Activated CD4-positive, alpha-beta memory T cell treated with anti-CD3 and anti-CD28 coated beads, Interleukin-2, amount 10 ng/mL, durations not matched to agents 7 days and 5 days (primary cell): ENCODE measurements around the gene TMEM138. TPM values are rescaled to one million over a fixed set of nuclear protein-coding genes. Genes with fewer than 3 reads are reported as not detected.
A peak's percentile ranks its signal among the peaks of the same experiment; 100 is the strongest.

Experiments
- CTCF ChIA-PET: fragments of 350-600 bp; sonication (Branson Sonifier 250); formaldehyde crosslinking; loops from one replicate; lab custom pipeline; 2021; ENCODE audit warnings: antibody characterized with exemption, inconsistent platforms; lab: Charles Lee
- POLR2A ChIA-PET: fragments of 350-600 bp; sonication (Branson Sonifier 250); formaldehyde crosslinking; loops from one replicate; lab custom pipeline; 2021; ENCODE audit warnings: antibody characterized with exemption; lab: Charles Lee
- DNase-seq: peaks from one replicate; pipeline ENCODE4 v3.0.0-alpha.2; 2020
- H3K27ac Mint-ChIP-seq: one replicate; pipeline ENCODE4 v1.8.0; 2021; ENCODE audit warnings: mild to moderate bottlenecking, mixed read lengths
- H3K27me3 Mint-ChIP-seq: one replicate; pipeline ENCODE4 v1.8.0; 2021; ENCODE audit warnings: mixed read lengths
- H3K36me3 Mint-ChIP-seq: one replicate; pipeline ENCODE4 v1.8.0; 2021; ENCODE audit warnings: low read depth, mixed read lengths
- H3K4me1 Mint-ChIP-seq: one replicate; pipeline ENCODE4 v1.8.0; 2021; ENCODE audit warnings: mixed read lengths
- H3K4me3 Mint-ChIP-seq: one replicate; pipeline ENCODE4 v1.8.0; 2021; ENCODE audit warnings: mild to moderate bottlenecking, mixed read lengths
- H3K9me3 Mint-ChIP-seq: one replicate; pipeline ENCODE4 v1.8.0; 2021; ENCODE audit warnings: mixed read lengths
- total RNA-seq, 2 experiments: library from RNA; stranded (reverse); gene quantifications; one replicate each; pipeline ENCODE4 v1.2.3, GENCODE V29; 2021

TMEM138 gene
- total RNA-seq, 2 experiments from 2014 or later = 45.5 to 50.0 TPM

GRCh38 chr11:61357233-61357893, 4.8 kb upstream of the TMEM138 start:
- Mint-ChIP-seq H3K4me3 (no peak overlapping the region), H3K36me3 (peaks cover 15% of the 10 kb centered on the region), H3K27me3 (no peaks in the 10 kb centered on the region), H3K9me3 (no peaks in the 10 kb centered on the region), H3K27ac (no peak overlapping the region), H3K4me1 (peaks cover 27% of the 10 kb centered on the region)
- ChIA-PET CTCF (interaction anchor here (0.9 kb wide), 1 partner anchor 21 kb away, joined by 5 read pairs; no protein-coding TSS in a partner anchor), POLR2A (interaction anchor here (2.4 kb wide), 1 partner anchor 21 kb away, joined by 6 read pairs; no protein-coding TSS in a partner anchor)
- DNase-seq = no peak

GRCh38 chr11:61357894-61358239, 4.3 kb upstream of the TMEM138 start:
- Mint-ChIP-seq H3K36me3 (peaks cover 16% of the 10 kb centered on the region), H3K27ac (no peak overlapping the region), H3K4me1 (peaks cover 31% of the 10 kb centered on the region), H3K9me3 (no peaks in the 10 kb centered on the region), H3K27me3 (no peaks in the 10 kb centered on the region), H3K4me3 (no peak overlapping the region)
- ChIA-PET POLR2A (interaction anchor here (1.4 kb wide), 1 partner anchor 24 kb away, joined by 3 read pairs; no protein-coding TSS in a partner anchor), CTCF (interaction anchor here (0.9 kb wide), 1 partner anchor 22 kb away, joined by 5 read pairs; no protein-coding TSS in a partner anchor)
- DNase-seq = no peak

- no peak overlapping the region for H3K4me3 Mint-ChIP-seq
- CTCF ChIA-PET = interaction anchor here (10.0 kb wide), 1 partner anchor 24 kb away, joined by 153 read pairs; the partner anchor contains the start of genes DDB1 and TKFC
- H3K9me3 Mint-ChIP-seq = no peaks in the 10 kb centered on the region
- H3K27ac Mint-ChIP-seq = no peak overlapping the region
- peaks cover 10% of the 10 kb centered on the region for H3K36me3 Mint-ChIP-seq
- H3K27me3 Mint-ChIP-seq = no peaks in the 10 kb centered on the region
- peaks cover 37% of the 10 kb centered on the region for H3K4me1 Mint-ChIP-seq
- POLR2A ChIA-PET = interaction anchor here (1.4 kb wide), 1 partner anchor 25 kb away, joined by 3 read pairs; no protein-coding TSS in a partner anchor
- DNase-seq = no peak
Measured at GRCh38 chr11:61358566-61358965, 3.6 kb upstream of the TMEM138 start.

GRCh38 chr11:61359516-61359915, 2.7 kb upstream of the TMEM138 start:
- no peak for DNase-seq
- no peak overlapping the region for H3K27ac Mint-ChIP-seq
- no peak overlapping the region for H3K4me3 Mint-ChIP-seq
- H3K9me3 Mint-ChIP-seq = no peaks in the 10 kb centered on the region
- ChIA-PET POLR2A (interaction anchor here (3.6 to 5.3 kb wide), 4 partner anchors 11 to 71 kb away, joined by 25 to 118 read pairs (median 40); partner anchors contain the start of genes CPSF7, DDB1, SDHAF2 and TKFC), CTCF (interaction anchor here (8.7 to 10.0 kb wide), 2 partner anchors 24 to 25 kb away, joined by 66 to 153 read pairs; partner anchors contain the start of genes DDB1 and TKFC)
- H3K36me3 Mint-ChIP-seq = peaks cover 19% of the 10 kb centered on the region
- H3K27me3 Mint-ChIP-seq = no peaks in the 10 kb centered on the region
- H3K4me1 Mint-ChIP-seq = peaks cover 43% of the 10 kb centered on the region

- CTCF ChIA-PET = interaction anchor here (1.0 to 10.0 kb wide), 7 partner anchors 23 to 107 kb away, joined by 3 to 153 read pairs (median 4); partner anchors contain the start of genes CPSF7, DDB1, SDHAF2 and TKFC
- H3K27me3 Mint-ChIP-seq = no peaks in the 10 kb centered on the region
- POLR2A ChIA-PET = interaction anchor here (1.0 to 5.3 kb wide), 27 partner anchors 9 to 1230 kb away, joined by 3 to 118 read pairs (median 6); partner anchors contain the start of genes CD5, CPSF7, DDB1 and SDHAF2
- peaks cover 43% of the 10 kb centered on the region for H3K4me1 Mint-ChIP-seq
- no peak for DNase-seq
- H3K4me3 Mint-ChIP-seq = peak overlapping the region; percentile 98
- H3K9me3 Mint-ChIP-seq = no peaks in the 10 kb centered on the region
- H3K36me3 Mint-ChIP-seq = peaks cover 26% of the 10 kb centered on the region
- H3K27ac Mint-ChIP-seq = peak overlapping the region; percentile 97
Measured at GRCh38 chr11:61361237-61361740, 885 bp upstream of the TMEM138 start.

GRCh38 chr11:61362542-61362875, 335 bp downstream of the TMEM138 start:
- DNase-seq = peak; percentile 53
- Mint-ChIP-seq H3K4me3 (peak overlapping the region; percentile 98), H3K27ac (peak overlapping the region; percentile 97), H3K4me1 (peaks cover 41% of the 10 kb centered on the region), H3K36me3 (peaks cover 35% of the 10 kb centered on the region), H3K9me3 (no peaks in the 10 kb centered on the region), H3K27me3 (no peaks in the 10 kb centered on the region)
- ChIA-PET CTCF (interaction anchor here (0.9 to 10.0 kb wide), 10 partner anchors 12 to 449 kb away, joined by 3 to 153 read pairs (median 5); partner anchors contain the start of genes CPSF7, DDB1, SDHAF2 and TKFC), POLR2A (interaction anchor here (0.6 to 5.3 kb wide), 33 partner anchors 8 to 1479 kb away, joined by 3 to 118 read pairs (median 4); partner anchors contain the start of genes CPSF7, DDB1, FTH1 and SDHAF2)

- no peak for DNase-seq
- no peaks in the 10 kb centered on the region for H3K27me3 Mint-ChIP-seq
- peak overlapping the region; percentile 98 for H3K4me3 Mint-ChIP-seq
- no peak overlapping the region for H3K27ac Mint-ChIP-seq
- H3K9me3 Mint-ChIP-seq = no peaks in the 10 kb centered on the region
- ChIA-PET CTCF (interaction anchor here (0.6 to 10.0 kb wide), 5 partner anchors 10 to 1097 kb away, joined by 3 to 153 read pairs (median 6); partner anchors contain the start of genes DDB1 and TKFC), POLR2A (interaction anchor here (1.4 to 5.3 kb wide), 7 partner anchors 10 to 66 kb away, joined by 7 to 118 read pairs (median 34); partner anchors contain the start of genes CPSF7, DDB1, SDHAF2 and TKFC)
- H3K36me3 Mint-ChIP-seq = peaks cover 50% of the 10 kb centered on the region
- H3K4me1 Mint-ChIP-seq = peaks cover 36% of the 10 kb centered on the region
Measured at GRCh38 chr11:61364012-61364675, 2.0 kb downstream of the TMEM138 start.

- CTCF ChIA-PET = interaction anchor here (8.7 to 10.0 kb wide), 2 partner anchors 16 to 33 kb away, joined by 66 to 153 read pairs; partner anchors contain the start of genes DDB1 and TKFC
- Mint-ChIP-seq H3K4me1 (peaks cover 25% of the 10 kb centered on the region), H3K4me3 (no peak overlapping the region), H3K27me3 (no peaks in the 10 kb centered on the region), H3K9me3 (peaks cover 3% of the 10 kb centered on the region), H3K27ac (no peak overlapping the region), H3K36me3 (peaks cover 74% of the 10 kb centered on the region)
- no peak for DNase-seq
- POLR2A ChIA-PET = interaction anchor here (0.8 to 1.4 kb wide), 2 partner anchors 10 to 25 kb away, joined by 3 to 4 read pairs; no protein-coding TSS in a partner anchor
Measured at GRCh38 chr11:61367406-61367805, 5.2 kb downstream of the TMEM138 start.

- CTCF ChIA-PET = no interaction called here
- Mint-ChIP-seq H3K36me3 (peaks cover 71% of the 10 kb centered on the region), H3K4me3 (no peak overlapping the region), H3K27me3 (no peaks in the 10 kb centered on the region), H3K27ac (no peak overlapping the region), H3K9me3 (peaks cover 4% of the 10 kb centered on the region), H3K4me1 (peaks cover 14% of the 10 kb centered on the region)
- POLR2A ChIA-PET = interaction anchor here (1.1 to 3.6 kb wide), 3 partner anchors 7 to 32 kb away, joined by 4 to 25 read pairs (median 7); partner anchors contain the start of genes CYB561A3 and TMEM138
- no peak for DNase-seq
Measured at GRCh38 chr11:61368646-61369045, 6.5 kb downstream of the TMEM138 start.

- Mint-ChIP-seq H3K27me3 (no peaks in the 10 kb centered on the region), H3K27ac (no peak overlapping the region), H3K4me1 (peaks cover 10% of the 10 kb centered on the region), H3K4me3 (no peak overlapping the region), H3K9me3 (peaks cover 4% of the 10 kb centered on the region), H3K36me3 (peaks cover 65% of the 10 kb centered on the region)
- ChIA-PET POLR2A (interaction anchor here (0.9 to 3.6 kb wide), 4 partner anchors 8 to 34 kb away, joined by 3 to 25 read pairs (median 8); partner anchors contain the start of genes CYB561A3 and TMEM138), CTCF (interaction anchor here (0.8 to 2.1 kb wide), 3 partner anchors 13 to 33 kb away, joined by 3 to 11 read pairs (median 10); no protein-coding TSS in a partner anchor)
- no peak for DNase-seq
Measured at GRCh38 chr11:61369372-61370348, 7.5 kb downstream of the TMEM138 start.
